Activated CD4-positive, alpha-beta T cell treated with anti-CD3 and anti-CD28 coated beads for 1 hour (primary cell): ENCODE results near the gene TMEM107.
"Not testable (repeated sequence)": the region's sequence is repeated elsewhere in the genome, so short reads cannot be mapped to it uniquely, and the experiment has no call there.

ENCODE experiments used
- DNase-seq: peaks from one replicate; pipeline ENCODE4 v3.0.0-alpha.2; 2020

The TMEM107 gene

DNA sequence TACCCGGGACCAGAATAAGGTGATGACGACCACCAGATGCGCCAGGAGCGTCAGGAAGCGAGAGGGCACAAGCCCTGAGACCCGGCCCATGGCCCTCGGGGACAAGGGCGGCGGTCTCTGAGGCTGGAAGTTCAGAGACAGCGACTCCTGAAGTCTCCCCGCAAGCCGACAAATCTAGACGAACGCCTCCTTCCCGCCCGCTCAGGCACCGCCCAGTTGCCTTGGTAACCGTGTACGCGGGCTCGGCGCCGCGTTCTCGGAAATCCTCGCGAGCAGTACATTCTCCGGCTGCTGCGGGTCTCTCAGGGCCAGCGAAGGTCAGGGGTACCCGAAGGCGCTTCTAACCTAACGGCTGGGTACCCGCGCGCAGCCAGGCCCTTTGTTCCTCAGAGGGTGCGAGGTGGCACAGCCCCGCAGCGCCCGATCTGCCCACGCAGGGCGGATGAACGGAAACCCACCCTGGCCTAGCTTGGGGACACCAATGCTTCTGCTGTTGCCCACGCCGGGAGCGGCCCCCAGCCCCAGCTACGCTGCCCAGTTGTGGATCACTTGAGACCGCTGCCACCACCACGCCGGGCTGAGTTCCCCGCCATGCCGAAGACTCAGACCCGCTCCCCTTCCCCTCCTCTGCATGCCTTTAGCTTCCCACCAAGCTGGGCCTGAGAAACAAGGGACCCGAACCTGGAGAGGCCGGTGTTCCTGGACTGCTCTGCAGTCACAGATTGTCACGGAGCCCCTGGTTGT, at the start of gene TMEM107:
TSS of gene TMEM107 (minus strand) at position 184 of the 744 bp plus-strand sequence. CDS start at position 90, 94 bp downstream.
- DNase-seq, result peak; percentile 80

DNA sequence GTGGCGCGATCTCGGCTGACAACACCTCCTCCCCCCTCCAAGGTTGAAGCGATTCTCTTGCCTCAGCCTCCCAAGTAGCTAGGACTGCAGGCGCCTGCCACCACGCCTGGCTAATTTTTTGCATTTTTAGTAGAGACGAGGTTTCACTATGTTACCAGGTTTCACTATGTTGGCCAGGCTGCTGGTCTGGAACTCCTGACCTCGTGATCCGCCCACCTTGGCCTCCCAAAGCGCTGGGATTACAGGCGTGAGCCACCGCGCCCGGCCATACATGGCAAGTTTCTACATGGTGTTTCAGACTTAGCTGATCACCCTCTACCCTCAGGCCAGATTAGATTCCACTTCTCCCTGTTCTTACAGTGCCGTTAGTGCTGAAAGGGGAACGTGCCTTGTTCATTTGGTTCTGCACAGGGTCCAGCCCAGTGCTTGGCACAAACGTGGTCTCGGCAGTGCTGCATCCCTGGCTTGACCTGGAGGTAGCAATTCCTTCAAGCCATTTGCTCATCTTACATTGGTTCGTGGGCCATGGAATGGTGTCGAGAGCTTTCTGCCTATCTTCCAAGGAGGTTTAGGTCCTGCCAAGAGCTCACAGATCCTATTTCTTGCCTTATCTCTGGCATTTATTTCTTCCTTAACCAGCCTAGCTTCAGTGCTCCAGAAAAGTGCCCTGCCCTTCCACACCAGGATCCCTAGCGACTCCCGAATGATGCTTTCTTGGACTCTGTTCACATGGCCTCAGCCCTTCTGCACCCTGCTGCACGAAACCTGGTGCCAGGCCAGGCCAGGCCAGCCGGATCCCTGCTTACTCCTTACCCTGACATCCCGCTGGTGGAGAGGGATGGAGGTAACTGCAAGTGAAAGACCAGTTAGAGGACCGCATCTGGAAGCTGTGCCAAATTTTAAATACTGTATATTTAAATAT, 49.0 kb upstream of the TMEM107 start:
- DNase-seq, result no peak

GRCh38 chr17:8223356-8224126, 47.4 kb upstream of the TMEM107 start:
- DNase-seq, result peak; percentile 34

- DNase-seq, result peak; percentile 82
These were observed 46.6 kb upstream of the TMEM107 start for GRCh38 chr17:8222630-8223355.

- no peak for DNase-seq
These were observed 46.1 kb upstream of the TMEM107 start for GRCh38 chr17:8222380-8222629.

DNA sequence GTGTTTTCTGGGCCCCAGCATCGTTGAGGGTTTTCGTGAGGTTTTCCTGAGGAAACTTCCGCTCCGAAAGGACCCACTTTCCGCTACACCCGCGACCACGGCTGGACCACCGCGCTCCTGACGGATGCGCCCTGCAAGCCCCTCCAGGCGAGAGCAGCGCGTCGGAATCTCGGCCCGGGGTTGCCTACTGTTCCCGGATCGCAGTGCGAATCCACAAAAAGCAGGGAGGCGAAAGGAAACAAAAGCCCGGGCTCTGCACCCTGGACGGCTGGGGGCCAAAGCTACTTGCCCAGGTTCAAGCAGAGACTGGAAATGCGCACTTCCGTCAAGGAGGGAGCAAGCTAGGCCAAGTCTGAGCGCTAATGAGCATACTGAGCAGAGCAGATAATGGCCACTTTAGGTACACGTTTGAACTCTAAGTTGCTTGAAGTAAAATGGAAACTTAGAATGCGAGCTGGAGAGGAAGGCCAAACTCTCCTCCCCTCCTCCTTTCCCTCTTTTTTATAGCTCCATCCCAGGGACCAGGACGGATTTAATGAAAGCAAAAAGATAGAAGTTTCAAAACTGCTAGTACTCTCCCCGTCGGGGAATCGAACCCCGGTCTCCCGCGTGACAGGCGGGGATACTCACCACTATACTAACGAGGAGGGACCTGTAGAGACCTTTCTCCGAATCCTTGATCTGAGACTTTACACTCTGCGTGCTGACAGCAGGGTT, 45.6 kb upstream of the TMEM107 start:
- peak; percentile 84 for DNase-seq

GRCh38 chr17:8220783-8221662, 44.8 kb upstream of the TMEM107 start:
- DNase-seq, result peak; percentile 80

- not testable (repeated sequence) for DNase-seq
These were observed 37.8 kb upstream of the TMEM107 start for GRCh38 chr17:8214000-8214399.

- DNase-seq, result no peak
These were observed 36.4 kb upstream of the TMEM107 start for GRCh38 chr17:8212312-8213180.

DNA sequence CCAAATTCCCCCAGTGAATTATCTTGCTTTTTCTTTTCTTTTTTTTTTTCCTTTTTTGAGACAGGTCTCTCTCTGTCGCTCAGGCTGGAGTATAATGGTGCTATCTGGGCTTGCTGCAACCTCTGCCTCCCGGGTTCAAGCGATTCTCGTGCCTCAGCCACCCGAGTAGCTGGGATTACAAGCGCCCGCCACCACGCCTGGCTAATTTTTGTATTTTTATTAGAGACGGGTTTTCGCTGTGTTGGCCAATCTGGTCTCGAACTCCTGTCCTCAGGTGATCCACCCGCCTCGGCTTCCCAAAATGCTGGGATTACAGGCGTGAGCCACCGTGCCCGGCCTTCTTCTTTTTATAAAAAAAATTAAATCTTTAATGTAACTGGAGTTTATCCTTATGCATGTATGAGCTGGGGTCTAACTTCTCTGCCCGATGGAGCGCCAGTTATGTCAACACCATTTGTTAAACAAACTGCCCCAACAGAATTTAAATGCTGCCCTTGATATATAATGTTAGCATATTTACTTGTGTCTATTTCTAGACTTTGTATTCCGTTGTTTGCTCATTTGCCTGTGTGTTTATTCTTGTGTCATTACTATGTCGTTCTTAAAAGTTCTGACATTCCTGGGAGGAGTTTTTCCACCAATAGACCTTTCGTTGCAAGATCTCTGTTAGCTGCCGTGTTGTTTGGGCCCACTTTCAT, 34.7 kb upstream of the TMEM107 start:
- no peak for DNase-seq

GRCh38 chr17:8209907-8210760, 34.0 kb upstream of the TMEM107 start, which contains the start of gene AURKB:
TSS of gene AURKB (minus strand) at chr17:8210575. CDS start at chr17:8210224, 351 bp downstream.
- DNase-seq, result peak; percentile 83

GRCh38 chr17:8206536-8206935, 30.4 kb upstream of the TMEM107 start:
- DNase-seq, result no peak

GRCh38 chr17:8204761-8205555, 28.8 kb upstream of the TMEM107 start:
- no peak for DNase-seq

GRCh38 chr17:8192070-8192815, 16.1 kb upstream of the TMEM107 start:
- DNase-seq, result no peak

DNA sequence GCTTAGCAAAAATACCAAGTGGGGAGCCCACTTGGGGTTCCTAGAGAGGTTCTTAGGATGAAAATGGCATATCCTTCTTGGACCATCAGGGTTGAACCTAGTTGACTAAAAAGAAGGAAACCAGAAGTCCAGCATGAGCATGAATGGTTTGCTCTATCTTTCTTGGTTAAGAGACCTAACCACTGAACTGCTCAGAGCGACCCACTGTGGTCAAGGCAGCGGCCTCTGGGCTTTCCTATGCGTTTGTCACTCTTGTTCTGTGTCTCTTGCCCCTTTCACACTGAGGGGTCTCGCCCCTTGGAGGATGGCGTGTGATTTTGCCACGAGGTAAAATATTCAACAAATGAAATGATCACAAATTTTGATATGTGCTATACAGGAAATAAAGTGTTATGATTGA, 14.3 kb upstream of the TMEM107 start:
- DNase-seq, result no peak

DNA sequence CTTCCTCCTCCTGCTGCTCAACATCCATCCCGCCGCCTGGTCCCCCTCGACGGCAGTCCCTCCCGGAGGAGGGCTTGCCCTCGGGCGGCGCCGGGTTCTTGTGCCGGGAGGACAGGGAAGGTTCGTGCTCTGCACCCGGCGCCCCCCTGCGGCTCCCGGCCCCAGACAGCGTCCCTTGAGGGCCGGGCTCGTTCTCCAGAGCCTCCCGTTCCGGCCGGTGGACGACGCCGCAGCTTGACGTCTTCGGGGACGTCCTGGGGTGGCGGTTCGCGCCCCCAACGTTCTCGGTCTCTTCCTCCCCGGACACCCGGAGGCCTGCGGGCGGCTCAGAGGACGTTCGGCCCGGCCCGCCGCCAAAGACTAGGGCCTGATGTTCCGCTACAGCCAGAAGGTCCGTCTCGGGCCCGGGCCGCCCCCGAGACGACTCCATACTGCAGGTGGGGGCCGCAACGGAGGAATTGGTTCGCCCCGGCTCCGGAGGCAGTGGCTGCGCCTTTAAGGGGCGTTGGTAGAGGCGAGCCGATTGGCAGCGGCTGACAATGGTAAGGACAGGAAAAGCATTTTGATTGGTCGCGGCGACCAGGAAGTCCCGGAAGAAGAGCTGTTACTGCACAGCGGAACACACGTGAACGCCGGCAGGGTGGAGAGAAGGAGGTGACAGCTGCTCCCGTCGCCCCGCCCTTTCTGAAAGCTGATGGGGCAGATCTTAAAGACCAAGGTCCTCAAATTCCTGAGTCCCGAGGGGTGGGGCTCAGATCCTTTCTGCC, 13.7 kb upstream of the TMEM107 start, which contains the start of gene BORCS6:
TSS of gene BORCS6 (minus strand) at position 470 of the 767 bp plus-strand sequence. CDS start at position 430, 40 bp downstream.
- peak; percentile 91 for DNase-seq
